ENCODE data around the gene SIGLEC15.
A peak's percentile ranks its signal among the peaks of the same experiment; 100 is the strongest.
"Not testable (repeated sequence)": the region's sequence is repeated elsewhere in the genome, so short reads cannot be mapped to it uniquely, and the experiment has no call there.

SIGLEC15 gene, protein sequence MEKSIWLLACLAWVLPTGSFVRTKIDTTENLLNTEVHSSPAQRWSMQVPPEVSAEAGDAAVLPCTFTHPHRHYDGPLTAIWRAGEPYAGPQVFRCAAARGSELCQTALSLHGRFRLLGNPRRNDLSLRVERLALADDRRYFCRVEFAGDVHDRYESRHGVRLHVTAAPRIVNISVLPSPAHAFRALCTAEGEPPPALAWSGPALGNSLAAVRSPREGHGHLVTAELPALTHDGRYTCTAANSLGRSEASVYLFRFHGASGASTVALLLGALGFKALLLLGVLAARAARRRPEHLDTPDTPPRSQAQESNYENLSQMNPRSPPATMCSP

DNA sequence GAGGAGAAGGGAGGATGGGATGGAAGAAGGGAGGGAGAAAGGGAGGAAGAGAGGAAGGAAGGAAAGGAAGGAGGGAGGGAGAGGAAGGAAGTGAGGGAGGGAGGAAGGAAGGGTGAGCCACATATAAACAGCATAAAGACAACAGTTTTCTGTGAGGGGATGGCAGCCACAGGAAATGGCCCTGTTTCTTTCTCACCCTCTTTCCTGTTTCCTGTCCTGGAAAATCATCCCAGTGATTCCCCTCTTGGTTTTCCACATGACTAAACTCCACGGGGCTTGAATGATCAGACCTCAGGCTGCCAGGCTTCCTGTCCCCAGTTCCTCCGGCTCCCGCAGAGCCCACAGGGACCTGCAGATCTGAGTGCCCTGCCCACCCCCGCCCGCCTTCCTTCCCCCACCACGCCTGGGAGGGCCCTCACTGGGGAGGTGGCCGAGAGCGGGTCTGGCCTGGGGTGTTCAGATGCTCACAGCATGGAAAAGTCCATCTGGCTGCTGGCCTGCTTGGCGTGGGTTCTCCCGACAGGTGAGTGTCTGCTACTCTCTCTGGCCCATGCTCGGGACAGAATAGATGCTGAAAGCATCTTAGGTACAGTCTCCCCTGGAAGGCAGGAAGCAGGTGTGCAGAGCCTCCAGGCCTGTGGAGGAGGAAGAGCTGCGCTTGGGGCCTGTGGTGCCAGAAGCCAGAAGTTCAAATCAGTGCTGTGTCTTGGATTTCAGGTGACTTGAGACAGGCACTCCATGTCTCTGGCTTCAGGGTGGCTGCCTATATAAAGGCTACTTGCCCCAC is at the start of gene SIGLEC15:
Gene SIGLEC15 (plus strand): TSS at position 418 of the 787 bp plus-strand sequence. CDS start 54 bp downstream, at position 472.
- no peak for DNase-seq

DNA sequence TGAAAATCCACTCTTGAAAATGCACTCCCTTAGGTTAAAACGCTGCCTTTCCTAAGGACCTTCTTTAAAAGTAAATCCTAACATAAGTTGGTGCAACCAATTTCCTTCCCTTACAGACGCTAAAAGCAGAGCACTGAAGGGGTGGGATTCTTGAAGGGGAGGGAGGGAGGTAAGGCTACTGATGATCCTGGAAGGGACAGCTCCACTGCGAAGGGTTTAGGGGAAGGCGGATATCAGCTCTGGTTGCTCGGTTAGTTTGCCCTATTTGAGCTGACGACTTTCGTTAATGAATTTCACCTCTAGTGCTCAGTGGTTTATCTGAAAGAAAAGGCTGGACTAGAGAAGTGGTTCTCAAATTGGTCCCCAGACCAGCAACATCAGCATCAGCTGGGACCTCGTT is 49.7 kb upstream of the SIGLEC15 start:
- no peak for DNase-seq

DNA sequence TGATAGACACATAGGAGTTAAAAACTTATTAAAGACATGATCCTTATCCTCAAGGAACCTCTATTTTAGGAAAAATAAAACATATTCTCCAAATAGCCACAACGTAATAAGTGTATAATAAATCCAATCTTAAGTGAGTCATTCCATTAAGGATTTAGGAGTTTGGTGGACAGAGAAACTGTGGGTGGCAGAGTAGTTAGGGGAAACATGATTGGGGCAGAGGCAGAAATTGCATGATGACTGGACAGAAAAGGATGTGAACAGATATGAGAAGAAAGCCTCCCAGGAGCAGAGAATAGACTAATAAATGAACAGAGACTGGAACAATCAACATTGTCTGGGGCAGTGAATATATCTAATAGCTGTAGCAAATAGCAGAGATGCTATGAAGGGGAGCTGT is 48.1 kb upstream of the SIGLEC15 start:
- no peak for DNase-seq

DNA sequence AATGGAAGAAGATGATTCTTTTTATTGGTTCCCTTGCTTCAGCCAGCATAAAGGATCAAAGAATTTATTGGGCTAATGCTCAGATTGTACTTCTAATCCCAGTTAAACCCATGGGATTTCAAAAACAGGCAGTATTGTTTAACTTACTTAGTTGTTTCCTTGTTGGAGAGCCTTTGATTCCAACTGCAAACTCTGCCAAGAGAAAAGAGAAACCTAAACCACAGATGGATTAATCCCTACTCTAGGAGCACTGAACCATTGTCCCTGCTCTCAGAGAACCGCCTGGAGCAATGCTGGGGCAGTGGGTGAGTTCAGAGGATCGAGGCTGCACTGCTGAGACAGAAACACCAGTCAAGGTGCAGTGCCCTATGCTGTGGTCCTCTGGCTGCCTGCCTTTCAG is 44.9 kb upstream of the SIGLEC15 start:
- DNase-seq: no peak

DNA sequence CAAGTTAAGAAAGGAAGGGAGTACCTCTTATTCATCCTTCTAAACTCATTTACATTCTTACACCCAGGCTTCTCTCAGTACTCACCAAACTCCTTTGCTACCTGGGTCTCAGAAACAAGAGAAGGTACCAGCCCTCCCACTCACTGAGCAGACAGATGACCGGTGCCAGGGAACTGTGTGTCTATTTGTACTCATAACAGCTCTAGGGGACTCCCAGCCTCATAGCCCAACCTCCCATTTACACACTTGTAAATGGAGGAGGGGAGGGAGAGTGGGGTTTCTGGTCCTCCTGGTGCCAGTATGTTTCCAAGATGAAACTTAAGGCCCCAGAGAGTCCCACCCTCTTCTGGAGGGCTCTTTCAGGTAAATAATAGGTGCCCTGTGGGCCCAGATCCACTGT is 42.8 kb upstream of the SIGLEC15 start:
- no peak for DNase-seq

DNA sequence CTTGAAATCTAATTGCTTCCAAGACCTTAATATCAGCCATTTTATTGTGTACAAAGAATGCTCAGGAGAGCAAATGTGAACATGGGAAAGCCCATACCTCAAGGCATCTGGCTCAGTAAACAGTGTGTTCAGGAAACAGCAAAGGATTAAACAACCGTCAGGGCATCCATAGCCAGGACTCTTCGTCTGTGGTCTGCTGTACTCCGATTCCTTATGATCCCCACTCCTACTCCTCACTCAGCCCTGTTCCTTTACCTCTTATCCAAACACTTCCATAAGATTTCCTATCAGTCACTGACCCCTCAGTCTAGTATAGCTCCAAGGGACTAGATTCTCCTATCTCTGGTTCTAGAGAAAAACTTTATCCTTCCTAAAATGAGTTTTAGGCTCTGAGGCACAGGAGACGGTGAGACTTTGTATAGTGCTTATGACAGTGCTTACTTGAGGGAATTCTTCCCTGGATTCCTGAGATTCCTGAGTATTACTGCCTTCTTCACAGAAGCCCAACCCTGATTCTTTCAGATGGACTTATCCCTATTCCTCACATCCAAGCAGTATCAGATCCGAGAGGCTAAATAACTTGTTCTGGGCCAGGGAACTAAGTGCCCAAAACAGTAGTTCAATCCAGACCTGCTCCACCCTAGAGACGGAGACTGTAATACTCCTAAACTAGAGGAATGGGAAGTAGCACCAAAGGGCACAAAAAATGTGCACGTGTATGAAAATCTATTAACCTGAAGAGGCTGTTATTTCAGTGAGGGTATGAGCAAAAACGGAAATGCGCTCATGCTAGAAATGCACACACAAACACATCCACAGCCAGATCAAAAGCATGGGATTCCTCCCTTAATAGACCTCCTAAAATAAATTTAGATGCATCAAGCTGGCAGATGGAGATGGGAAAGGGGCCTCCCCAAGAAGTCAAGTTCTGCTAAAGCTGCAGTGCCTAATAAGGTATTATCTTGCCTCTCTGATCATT is 42.1 kb upstream of the SIGLEC15 start:
- no peak for DNase-seq

DNA sequence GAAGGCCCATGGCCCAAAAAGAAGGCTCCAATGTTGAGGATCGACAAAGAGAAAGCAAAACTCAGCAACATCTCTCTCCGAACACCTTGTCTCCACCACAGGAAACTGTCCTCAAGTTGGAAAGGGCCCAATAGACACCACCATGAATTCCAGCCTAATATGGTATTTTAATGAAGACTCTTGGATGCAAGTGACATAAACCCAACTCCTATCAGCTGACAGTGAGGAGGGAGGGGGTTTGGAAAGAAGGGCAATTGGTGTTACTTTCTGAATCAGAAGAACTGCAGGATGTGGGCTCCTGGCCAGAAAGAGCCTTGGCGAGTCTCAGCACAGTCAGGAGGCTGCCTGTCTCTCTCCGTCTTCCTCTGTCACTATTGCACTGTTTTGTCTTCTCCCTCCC is 40.3 kb upstream of the SIGLEC15 start:
- no peak for DNase-seq

DNA sequence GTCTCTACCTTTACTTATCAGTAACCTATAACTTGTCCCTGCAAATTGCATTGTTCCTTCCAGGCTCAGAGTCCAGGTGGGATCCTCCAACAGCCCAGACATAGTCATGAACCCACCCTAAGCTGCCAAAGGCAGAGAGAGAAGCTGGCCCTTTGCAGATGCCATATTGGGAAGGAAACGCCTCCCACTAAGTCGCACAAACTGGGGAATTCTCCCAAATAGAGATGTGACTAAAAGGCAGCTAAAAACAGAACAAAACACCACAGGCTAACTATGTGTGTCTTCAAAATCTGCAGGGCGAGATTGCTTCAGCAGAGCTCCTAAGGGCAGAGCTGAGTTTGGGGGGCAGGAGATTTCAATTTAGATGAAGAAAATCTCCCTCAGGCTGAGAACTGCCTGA is 38.5 kb upstream of the SIGLEC15 start:
- DNase-seq: no peak

DNA sequence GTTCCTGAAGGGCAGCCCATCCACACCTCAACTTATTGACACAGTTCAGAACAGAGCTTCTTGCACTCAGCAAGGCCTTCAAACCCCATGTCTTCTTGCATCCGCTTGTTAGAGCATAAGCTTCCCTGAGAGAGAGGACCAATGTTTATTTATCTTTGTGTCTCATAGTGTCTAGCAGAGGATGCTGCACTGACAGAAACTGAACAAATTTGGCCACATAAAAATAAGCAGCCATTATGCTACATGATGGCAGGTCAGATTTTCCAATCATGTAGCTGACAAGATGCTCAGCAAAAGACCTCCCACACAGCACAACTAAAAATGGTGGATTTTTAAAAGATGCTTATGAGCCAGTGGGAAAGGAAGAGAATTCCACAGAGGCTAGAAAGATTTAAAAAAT is 38.1 kb upstream of the SIGLEC15 start:
- no peak for DNase-seq

DNA sequence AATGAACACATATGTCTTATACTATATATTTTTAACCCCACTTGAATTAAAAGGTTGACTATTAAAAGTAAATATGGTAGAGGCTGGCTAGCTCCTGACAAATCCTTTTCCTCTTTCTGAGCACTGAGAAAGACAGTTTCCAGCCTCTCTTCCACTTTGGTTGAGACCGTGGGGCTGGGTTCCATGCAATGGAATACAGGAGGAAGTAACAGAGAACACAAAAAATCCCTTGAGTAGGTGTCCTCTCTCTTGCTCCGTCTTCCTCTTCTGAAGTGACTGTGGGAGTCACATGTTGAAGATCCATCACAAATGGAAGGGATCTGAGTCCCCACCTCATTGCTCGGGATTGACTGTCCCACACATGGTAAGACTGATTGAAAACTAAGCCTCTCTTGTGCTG is 36.6 kb upstream of the SIGLEC15 start:
- DNase-seq: no peak

DNA sequence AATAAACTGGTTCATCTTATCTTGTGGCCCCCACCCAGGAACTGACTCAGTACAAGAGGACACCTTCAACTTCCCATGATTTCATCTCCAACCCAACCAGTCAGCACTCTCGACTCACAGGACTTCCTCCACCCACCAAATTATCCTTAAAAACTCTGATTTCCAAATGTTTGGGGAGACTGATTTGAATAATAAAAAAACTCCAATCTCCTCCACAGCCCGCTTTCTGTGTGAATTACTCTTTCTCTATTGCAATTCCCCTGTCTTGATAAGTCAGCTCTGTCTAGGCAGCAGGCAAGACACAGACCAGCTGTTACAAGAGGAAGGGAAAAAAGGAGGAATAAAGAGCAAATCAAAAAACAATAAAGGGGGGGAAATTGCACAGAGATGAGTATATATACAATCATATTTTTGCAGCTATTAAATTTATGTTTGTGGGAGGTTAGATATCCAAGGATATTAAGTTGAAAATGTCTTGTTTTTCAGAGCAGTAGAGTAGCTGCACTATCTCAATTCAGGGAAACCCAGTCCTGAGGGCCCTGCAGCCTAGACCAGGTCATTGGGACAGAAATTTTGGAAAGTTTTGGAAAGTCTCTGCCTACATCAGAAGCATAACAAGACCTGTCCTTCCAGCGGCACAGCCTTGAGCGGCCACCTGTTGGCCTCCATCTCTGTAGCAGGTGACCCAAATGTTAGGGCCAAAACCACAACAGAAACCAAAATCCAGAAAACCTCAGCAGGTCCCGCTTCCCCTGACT is 32.8 kb upstream of the SIGLEC15 start:
- no peak for DNase-seq

DNA sequence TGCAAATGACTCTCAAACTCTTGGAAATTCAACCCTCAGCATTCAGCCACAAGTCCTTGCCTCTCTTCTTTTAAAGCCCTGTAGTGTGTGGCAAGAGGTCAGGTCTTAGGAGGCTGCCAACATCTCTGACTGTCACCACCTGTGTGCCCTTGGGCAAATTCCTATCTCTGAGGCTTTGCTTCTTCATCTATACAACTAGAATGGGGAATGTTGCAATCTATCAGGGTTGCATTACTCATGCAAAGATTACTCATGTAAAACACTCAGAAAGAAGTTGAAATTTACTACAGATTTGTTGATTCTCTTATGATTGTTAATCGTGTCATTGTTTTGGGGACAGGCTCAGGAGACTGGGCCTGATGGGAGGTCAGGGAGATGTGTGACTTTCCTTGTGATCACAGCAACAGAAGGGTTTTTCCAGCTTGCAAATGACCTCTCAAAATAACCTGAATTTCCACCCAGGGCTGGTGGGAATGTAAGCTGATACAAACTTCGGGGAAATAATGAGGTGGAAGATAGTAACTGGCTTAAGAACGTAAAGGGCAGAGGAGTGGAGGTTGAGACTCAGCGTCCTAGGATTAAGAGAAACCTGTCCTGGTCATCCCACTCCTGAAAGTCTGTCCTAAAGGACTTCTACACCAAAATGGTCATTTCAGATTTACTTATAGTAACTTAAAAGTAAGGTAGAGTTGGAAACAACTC is 32.1 kb upstream of the SIGLEC15 start:
- DNase-seq: no peak

DNA sequence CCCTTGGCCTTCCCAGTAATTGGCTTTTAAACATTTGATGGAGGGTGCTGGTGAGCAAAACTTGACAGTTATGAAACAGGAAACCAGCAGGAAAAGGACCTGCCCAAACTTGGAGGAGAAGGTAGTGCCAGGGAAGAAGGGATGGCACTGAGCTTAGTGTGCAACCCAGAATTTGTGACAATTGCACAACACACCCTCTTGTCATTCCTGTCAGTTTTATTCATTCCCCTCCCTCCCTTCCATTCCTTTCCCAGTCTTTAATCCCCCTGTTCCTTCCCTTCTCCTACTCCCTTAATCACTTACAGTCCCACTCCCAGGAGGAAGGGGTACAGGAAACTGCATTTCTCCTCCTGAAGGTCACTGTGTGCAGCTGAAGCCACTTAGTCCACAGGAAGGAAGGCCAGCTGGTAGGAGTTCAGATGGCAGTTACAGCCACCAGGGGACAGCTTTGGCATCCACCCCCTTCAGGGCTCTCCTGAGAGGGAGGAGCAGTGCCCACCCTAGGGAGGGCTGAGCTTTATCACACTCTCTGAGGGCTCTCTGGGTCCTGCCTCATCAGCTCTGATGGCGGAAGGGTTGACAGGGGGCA is 24.0 kb upstream of the SIGLEC15 start:
- no peak for DNase-seq

DNA sequence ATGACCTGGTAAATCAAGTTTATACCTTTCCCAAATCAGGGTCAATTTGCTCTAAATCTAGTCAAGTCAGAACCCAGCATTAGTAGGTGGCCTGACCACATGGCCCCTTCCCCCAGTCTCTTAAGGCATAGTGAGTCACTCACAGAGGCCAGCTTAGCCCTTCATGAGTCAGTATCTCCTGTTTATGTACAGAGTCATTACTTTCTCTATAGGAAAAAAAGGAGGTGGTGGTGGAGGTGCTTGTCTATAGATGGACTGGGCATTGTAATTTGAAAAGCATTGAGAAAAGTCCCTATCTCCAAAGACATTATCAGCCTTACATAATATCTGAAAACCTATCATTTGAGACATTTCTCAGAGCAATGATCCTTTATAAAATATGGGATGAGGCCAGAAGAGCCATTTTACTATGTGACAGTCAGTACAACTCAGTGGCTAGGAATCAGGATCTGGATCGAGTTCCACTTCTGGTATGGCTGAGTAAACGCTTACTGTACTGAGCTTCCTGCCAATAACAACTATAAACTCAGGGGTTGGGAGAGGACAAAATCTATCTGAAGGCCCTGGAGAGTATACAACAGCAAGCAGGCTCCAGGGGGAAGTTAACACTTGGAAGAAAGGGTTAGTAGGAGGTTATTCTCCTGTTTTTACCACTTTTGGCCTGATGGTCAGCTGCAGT is 22.5 kb upstream of the SIGLEC15 start:
- no peak for DNase-seq

DNA sequence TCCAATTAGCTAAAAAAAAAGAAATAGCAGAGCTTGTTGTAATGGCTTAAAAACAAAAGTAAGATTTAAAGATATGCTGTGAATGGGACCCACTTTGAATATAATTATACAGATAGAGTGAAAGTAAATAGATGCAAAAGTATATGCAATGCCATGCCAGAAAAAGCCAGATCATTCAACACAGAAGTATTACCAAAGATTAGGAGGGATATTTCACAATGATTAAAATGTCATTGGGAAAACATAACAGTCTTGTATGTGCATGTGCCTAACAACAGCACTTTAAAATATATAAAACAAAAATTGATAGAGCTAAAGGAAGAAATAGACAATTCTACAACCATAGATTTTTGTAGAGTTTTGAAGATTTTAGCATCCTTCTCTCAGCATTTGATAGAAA is 19.9 kb upstream of the SIGLEC15 start:
- no peak for DNase-seq

DNA sequence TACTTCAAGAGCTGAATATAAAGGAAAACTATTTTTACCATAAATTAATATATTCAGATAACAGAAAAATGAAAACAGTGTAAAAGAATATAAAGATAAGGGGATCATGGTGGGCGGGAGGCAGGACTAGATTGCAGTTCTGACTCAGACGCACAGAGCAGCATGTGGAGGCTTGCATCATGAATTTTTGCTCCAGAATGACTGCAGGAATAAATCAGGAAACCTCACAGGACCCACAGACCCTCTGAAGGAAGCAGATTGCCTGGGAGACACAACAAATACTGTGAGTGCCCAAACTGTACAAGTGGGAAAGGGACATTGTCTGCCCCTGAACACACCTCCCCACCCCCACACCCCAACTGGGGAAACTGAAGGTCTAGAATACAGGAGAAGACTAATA is 19.2 kb upstream of the SIGLEC15 start:
- no peak for DNase-seq

DNA sequence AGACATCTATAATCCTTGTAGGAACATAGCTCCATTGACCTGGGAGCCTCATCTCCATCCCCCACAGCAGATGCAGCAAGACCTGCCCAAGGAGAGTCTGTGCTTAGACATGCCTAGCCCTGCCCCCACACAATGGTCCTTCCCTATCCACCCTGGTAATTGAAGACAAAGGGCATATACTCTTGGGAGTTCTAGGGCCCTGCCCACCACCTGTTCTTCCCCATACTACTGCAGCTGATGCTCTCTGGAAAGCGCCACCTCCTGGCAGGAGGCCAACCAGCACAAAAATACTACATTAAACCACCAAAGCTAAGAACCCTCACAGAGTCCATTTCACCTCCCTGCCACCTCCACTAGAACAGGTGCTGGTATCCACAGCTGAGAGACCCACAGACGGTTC is 18.3 kb upstream of the SIGLEC15 start:
- peak; percentile 89 for DNase-seq

DNA sequence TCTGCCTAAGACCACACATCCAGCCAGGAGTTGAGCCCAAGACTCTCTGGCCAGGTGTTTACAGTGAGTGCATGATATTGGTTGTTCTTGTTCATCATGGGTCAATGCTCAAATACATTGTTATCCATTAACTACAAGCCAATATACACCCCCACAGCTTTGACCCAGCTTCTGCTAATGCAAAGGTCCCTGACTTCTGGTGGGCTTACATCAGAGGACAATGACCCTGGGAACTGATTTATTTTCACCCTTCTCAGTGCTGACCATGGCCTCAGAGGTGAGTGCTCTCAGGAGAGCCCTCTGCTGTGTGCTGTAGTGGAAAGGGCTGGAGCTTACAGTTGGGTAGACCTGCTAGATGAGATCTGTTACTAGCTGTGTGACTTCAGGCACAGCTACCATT is 10.7 kb upstream of the SIGLEC15 start:
- DNase-seq: not testable (repeated sequence)

DNA sequence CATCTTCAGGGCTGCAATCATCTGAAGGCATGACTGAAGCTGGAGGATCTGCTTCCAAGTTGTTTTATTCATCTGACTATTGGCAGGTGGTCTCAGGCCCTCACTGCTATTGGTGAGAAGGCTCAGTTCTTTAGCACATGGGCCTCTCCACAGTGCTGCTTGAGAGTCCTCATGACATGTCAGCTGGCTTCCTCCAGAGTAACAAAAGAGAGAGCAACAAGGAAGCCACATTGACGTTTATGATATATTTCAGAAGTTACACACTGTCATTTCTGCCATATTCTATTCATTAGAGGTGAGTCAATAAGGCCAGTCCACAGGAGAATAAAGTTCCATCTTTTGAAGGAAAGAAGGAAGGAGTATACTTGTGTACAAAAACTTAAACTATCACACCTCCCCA is 7.9 kb upstream of the SIGLEC15 start:
- no peak for DNase-seq

DNA sequence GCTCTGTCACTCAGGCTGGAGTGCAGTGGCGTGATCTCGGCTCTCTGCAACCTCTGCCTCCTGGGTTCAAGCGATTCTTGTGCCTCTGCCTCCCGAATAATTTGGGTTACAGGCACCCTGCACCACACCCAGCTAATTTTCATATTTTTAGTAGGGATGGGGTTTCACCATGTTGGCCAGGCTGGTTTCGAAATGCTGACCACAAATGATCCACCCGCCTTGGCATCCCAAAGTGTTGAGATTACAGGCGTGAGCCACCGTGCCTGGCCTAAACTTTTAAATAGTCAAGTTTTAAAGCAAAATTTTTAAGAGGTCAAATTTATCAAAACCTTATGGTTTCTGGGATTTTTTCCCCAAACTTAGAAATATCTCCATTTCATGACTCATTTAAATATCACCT is 6.7 kb upstream of the SIGLEC15 start:
- DNase-seq: not testable (repeated sequence)

Data from NCI-H1436 (cell line).